Cardiac muscle cell (in vitro differentiated cells and primary cell): ENCODE measurements around the gene ADGRL3. TPM values are rescaled to one million over a fixed set of nuclear protein-coding genes. Genes with fewer than 3 reads are reported as not detected.

Experiments
- DNase-seq, 2 donors: peaks; one replicate each; pipeline versions ENCODE4 v3.0.0 to v3.0.0-alpha.2; 2010 to 2017; ENCODE audit warnings: low read depth in 1 of 2, low spot score in 1 of 2
- H3K27ac ChIP-seq: fragments of 200-600 bp; sonication (generic); 2 replicates; pipeline ENCODE4 v1.5.1; 2016
- H3K27me3 ChIP-seq: fragments of 200-600 bp; sonication (generic); 2 replicates; pipeline ENCODE4 v1.6.0; 2016; ENCODE audit warnings: control low read depth
- H3K36me3 ChIP-seq: fragments of 200-600 bp; sonication (generic); 2 replicates; pipeline ENCODE4 v1.5.1; 2016; ENCODE audit warnings: control low read depth
- H3K4me1 ChIP-seq: fragments of 200-600 bp; sonication (generic); 2 replicates; pipeline ENCODE4 v1.8.1; 2017; ENCODE audit warnings: low read depth, mild to moderate bottlenecking, mixed run types
- H3K4me3 ChIP-seq: fragments of 200-600 bp; sonication (generic); 2 replicates; pipeline ENCODE4 v1.5.1; 2016; ENCODE audit warnings: mild to moderate bottlenecking
- H3K9me3 ChIP-seq: fragments of 200-600 bp; sonication (generic); 2 replicates; pipeline ENCODE4 v1.5.1; 2017; ENCODE audit warnings: low read depth, mild to moderate bottlenecking, control low read depth
- polyA plus RNA-seq: library from polyadenylated mRNA; unstranded; fragments of >200 nt; fragmentation: Nextera tagmentation; extraction: Ambion mirVana; gene quantifications from 2 replicates; pipeline ENCODE4 v1.2.1, GENCODE V29; 2016
- total RNA-seq: library from RNA; depleted of rRNA; stranded (reverse); fragments of >200 nt; gene quantifications from 2 replicates; pipeline ENCODE4 v1.2.3, GENCODE V29; 2016
- TF ChIP-seq, protein P1 (sequence below): IDR thresholded peaks from 2 replicates; pipeline ENCODE4 v1.5.1; 2012; ENCODE audit warnings: low read depth, mild to moderate bottlenecking, low read length

Gene ADGRL3
- total and polyA plus RNA-seq, 2 experiments from 2014 or later: 2.4 to 4.8 TPM

GRCh38 chr4:62119195-62119594, 919.1 kb downstream of the ADGRL3 start:
- no peak overlapping the region for H3K27ac ChIP-seq
- H3K4me3 ChIP-seq: no peak overlapping the region
- TF ChIP-seq, protein P1, sequence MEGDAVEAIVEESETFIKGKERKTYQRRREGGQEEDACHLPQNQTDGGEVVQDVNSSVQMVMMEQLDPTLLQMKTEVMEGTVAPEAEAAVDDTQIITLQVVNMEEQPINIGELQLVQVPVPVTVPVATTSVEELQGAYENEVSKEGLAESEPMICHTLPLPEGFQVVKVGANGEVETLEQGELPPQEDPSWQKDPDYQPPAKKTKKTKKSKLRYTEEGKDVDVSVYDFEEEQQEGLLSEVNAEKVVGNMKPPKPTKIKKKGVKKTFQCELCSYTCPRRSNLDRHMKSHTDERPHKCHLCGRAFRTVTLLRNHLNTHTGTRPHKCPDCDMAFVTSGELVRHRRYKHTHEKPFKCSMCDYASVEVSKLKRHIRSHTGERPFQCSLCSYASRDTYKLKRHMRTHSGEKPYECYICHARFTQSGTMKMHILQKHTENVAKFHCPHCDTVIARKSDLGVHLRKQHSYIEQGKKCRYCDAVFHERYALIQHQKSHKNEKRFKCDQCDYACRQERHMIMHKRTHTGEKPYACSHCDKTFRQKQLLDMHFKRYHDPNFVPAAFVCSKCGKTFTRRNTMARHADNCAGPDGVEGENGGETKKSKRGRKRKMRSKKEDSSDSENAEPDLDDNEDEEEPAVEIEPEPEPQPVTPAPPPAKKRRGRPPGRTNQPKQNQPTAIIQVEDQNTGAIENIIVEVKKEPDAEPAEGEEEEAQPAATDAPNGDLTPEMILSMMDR: no peak
- no peaks in the 10 kb centered on the region for H3K27me3 ChIP-seq
- H3K9me3 ChIP-seq: no peaks in the 10 kb centered on the region
- no peaks in the 10 kb centered on the region for H3K36me3 ChIP-seq
- no peak for DNase-seq
- no peaks in the 10 kb centered on the region for H3K4me1 ChIP-seq

DNA sequence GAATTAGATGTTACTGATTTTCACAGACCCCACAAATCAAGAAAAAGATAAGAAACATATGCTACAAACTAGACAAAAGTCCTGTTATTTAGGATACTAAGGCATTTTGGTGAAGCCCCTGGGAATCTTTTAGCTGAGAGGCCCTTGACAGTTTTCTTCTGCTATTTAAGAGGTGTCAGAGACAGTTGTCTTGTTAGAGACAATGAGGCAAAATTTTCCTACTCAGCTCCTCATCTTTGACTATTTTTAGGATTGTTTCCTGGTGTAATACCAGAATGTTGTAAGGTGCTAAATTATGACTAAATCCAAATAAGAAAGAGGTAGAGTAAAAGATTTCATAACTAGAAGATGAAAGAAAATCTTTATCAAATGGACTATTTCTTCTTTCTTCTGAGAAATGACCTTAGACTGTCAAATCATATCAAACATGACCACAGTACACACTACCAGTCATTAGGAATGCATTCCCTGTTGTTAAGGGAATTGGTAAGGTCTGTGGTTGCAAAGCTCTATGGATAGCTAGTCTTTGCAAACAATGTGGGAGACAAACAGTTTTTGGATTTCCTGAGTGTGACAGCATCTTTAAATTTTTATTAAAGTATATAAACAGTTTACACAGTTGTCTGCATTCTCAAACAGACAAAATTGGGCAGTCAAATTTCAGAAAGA, 926.1 kb downstream of the ADGRL3 start:
- Histone ChIP-seq H3K4me1 (peaks cover 5% of the 10 kb centered on the region), H3K36me3 (no peaks in the 10 kb centered on the region), H3K9me3 (no peaks in the 10 kb centered on the region), H3K4me3 (no peak overlapping the region), H3K27me3 (no peaks in the 10 kb centered on the region), H3K27ac (no peak overlapping the region)
- DNase-seq: no peak
- TF ChIP-seq, protein P1: no peak
